Ramos (cell line): ENCODE measurements around the gene ABCF3.

Source experiments
- in situ Hi-C: fragments of 300-500 bp; cut with MboI; formaldehyde crosslinking; loops from one replicate; pipeline ENCODE4 v1.14.3; 2022; ENCODE audit warnings: low sequenced_read_pairs; ENCODE audit not compliant: unreplicated experiment

Gene ABCF3

DNA sequence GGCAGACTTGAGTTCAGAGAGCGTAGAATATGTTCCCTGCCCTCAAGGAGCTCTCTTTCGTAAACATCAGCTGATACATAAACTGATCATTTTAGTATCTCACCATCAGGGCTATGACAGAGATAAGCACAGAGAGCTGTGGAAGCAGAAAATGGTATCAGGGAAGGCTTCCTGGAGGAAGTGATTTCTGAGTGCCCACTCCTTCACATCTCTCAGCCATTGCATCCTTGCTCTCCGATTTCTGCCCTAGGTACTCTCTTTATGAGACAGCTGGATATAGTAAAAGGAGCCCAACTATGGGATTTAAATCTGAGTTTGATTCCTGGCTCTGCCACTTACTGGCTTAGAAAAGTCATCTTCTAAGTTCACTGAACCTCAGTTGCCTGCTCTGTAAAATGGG lies 20.5 kb upstream of the ABCF3 start:
- in situ Hi-C loops: no loop called here

DNA sequence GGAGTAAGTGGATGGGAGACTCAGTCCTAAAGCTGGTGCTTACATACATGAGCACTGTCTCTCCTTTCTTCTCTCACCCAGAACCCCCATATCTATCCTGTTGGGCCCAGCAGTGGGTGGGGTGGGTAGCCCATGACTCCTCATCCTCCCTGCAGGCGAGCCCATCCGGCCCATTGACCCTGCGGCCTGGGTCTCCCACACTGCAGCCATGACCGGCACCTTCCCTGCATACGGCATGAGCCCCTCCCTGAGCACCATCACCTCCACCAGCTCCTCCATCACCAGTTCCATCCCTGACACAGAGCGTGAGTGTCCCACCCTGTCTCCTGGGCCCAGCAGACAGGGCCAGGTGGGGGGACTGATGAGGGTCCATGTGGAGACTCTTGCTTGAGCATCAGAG lies 19.3 kb upstream of the ABCF3 start:
- in situ Hi-C loops: no loop called here

- in situ Hi-C loops: no loop called here
Observed at GRCh38 chr3:184167786-184168185, 18.2 kb upstream of the ABCF3 start.

DNA sequence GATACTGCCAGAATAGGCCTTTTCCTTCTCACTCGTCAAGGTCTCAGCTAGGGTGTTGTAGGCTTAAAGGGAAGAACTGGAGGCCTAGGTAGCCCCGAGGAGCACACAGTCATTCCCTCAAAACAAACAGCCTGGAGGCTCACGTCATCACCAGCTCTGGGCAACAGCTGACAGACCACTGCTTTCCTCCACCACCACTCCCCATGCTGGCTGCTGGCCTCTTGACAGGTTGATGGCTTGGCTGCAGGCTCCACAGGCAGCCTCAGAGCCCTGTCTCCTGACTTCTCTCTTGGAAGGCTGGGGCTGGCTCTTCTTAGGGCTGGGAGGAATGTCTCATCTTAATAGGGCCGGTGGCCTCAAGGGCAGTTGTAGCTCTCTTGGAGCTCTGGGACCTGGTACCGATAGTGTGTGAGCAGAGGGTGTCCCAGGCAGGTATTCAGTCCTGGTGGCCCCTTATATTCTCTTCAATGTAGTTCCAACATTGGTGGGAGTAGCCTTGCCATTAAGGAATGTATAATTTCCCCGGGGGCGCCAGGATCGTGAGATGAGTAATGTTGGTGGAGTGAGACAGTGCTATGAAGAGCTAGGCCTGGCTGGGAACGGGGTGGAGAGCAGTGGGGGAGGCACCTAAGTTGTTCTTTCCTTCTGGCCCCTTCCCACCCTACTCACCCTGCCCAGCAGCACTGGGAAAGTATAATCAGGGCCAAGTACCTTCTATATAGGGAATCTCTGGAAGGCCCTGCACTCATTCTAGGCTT lies 17.5 kb upstream of the ABCF3 start:
- in situ Hi-C loops: no loop called here

GRCh38 chr3:184169896-184170875 lies 15.8 kb upstream of the ABCF3 start:
- in situ Hi-C loops: no loop called here

DNA sequence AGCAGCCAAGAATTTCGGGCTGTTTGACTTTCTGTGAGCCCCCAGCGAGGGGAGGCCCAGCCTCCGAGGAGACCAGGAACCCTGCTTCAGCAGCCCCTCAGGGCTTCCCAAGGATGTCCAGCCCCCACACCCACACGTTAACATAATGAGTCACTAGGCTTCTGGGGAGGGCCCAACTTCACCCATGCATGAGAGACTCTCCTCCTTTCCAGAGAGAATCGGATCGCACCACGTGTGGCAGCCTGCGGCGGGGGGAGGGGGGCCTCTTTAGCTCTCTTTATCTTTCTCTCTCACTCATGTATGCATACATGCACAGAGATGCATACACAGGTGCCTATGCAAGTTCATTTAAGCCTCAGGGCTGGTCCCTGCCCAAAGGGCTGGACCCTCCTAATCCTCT lies 14.4 kb upstream of the ABCF3 start:
- in situ Hi-C loops: no loop called here

DNA sequence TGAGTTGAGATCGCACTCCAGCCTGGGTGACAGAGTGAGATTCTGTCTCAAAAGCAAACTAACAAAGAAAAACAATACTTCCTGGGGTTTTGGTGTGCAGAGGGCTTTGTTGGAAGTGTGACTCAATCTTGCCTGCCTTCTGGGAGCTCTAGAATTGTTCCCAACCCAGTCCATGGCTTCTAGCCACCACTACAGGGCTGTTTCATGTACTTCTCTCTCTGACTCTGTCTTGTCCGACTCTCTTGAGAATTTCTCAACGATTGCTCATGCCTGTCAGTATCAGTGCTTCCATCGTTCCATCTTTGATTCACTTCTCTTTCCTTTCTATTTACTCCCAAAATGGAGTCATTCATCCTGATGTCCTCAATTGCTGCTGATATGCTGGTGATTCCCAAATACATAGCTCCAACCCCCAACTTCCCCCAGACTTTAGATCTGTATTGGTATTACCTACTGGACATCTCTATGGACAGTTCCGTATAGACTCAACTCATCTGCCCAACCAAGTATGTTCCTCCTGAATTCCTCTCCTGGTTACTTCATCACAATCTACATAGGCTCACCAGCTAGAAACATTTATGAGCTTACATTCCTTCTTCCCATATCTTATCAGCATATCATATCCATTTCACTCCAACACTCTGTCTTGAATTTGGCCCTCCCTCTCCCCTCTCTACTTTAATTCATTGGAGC lies 13.2 kb upstream of the ABCF3 start:
- in situ Hi-C loops: no loop called here

GRCh38 chr3:184173374-184173722 lies 12.7 kb upstream of the ABCF3 start:
- in situ Hi-C loops: no loop called here

- in situ Hi-C loops: no loop called here
Observed at GRCh38 chr3:184174284-184174645, 11.7 kb upstream of the ABCF3 start.

DNA sequence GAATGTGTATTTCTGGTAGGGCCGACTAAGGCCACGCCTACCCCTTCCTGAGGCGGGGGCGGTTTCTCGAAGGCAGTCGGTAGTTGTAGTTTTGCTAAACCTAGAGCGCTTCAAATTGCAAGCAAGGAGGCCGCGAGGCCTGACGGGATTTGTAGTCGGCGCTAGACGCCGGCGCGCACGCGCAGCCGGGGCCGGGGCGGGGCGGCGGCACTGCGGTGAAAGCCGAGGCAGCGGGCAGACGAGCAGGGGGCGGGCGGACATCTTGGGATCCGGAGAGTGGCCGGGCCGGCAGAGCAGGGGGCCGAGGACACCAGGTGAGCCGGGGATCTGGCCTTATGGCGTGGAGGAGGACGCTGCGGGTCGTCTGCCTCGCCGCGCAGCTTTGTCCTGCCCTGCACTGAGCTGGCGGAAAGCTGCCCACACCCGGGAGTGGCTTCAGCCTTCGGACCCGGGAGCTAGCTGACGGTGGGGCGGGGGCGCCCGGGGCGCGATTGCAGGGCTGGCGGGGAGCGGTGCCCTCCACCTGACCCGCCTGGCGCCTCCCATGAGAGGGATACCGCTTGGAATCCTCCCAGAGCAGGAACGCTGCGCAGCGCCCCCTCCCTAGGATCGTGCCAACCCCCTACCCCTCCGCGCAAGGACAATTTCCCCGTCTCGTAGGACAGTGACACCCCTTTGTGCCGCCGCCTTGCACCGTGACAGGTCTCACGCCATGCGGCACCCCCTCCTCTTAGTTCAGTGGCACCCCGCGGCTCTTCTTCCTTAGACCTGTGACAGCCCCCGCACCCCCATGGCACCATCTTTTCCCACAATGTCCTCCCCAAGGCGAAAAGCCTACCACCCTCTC lies 11.1 kb upstream of the ABCF3 start, which contains the start of gene AP2M1:
Gene AP2M1 (plus strand): TSS at position 210 of the 847 bp plus-strand sequence. CDS start 2,139 bp downstream, outside the sequence.
- in situ Hi-C loops: no loop called here

- in situ Hi-C loops: no loop called here
Observed at GRCh38 chr3:184175506-184175905, 10.5 kb upstream of the ABCF3 start.

GRCh38 chr3:184175981-184176376 lies 10.0 kb upstream of the ABCF3 start:
- in situ Hi-C loops: no loop called here

GRCh38 chr3:184176377-184177330 lies 9.3 kb upstream of the ABCF3 start:
- in situ Hi-C loops: no loop called here

DNA sequence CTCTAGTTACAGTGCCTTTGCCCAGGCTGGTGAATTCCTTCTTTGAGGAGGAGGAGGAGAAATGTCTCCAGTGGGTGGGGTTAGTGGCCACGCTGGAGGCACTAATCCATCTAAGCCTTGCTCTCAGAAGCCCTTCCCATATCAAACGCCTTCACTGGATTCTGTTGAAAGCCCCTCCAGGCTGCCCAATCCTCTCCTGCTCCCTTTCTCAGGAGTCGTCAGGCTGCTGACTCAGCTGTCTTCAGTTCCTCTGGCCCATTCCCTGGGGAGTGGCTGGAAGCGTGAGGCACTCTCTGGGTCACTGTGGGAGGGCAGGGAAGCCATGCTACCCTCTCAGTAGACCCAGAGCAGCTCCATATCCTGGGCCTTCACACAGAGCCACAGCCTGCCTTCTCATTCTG lies 8.7 kb upstream of the ABCF3 start:
- in situ Hi-C loops: no loop called here

- in situ Hi-C loops: no loop called here
Observed at GRCh38 chr3:184177767-184178306, 8.2 kb upstream of the ABCF3 start.

DNA sequence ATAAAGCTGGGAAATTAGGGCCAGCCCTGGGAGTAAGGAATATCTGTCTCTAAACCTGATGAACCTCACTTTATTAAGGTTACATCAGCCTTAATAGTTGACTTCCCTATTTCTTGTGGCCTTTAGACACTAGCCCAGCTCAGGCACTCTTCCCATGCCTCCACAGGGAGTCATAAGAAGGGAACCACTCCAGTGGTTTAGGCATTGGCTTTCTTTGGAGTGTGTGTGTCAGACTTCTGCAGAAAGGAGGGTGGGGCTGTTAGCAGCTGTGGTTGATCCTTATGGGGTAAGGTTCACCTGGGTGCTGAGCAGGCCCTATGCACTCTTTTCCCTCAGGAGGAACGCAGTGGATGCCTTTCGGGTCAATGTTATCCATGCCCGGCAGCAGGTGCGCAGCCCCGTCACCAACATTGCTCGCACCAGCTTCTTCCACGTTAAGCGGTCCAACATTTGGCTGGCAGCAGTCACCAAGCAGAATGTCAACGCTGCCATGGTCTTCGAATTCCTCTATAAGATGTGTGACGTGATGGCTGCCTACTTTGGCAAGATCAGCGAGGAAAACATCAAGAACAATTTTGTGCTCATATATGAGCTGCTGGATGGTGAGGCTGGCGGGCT lies 7.4 kb upstream of the ABCF3 start:
- in situ Hi-C loops: no loop called here

GRCh38 chr3:184180165-184180564 lies 5.8 kb upstream of the ABCF3 start:
- in situ Hi-C loops: no loop called here

DNA sequence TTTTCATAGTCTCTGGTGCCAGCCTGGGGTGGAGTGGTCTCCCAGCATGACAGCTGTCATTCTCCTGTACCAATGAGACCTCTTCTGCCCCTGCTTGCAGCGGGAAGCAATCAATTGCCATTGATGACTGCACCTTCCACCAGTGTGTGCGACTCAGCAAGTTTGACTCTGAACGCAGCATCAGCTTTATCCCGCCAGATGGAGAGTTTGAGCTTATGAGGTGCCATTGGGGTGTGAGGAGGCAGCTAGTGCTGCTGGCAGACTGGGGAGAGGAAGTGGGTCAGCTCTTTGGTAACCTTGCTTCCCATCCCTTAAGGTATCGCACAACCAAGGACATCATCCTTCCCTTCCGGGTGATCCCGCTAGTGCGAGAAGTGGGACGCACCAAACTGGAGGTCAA lies 4.4 kb upstream of the ABCF3 start:
- in situ Hi-C loops: no loop called here
